Measurements from ENCODE around the gene NOX3.

The NOX3 gene

GRCh38 chr6:155442562-155442961 lies 13.1 kb downstream of the NOX3 start:
- DNase-seq (ENCODE audit: low read depth) = no peak
- TF ChIP-seq CTCF (IDR thresholded peaks at IDR 0.05; ENCODE audit: insufficient read depth, low read depth, low read length, missing control alignments) = no peak

GRCh38 chr6:155441112-155441465 lies 14.6 kb downstream of the NOX3 start:
- no peak for DNase-seq (ENCODE audit: low read depth)
- no peak overlapping the region for H3K4me3 ChIP-seq (ENCODE audit: low read length)
- TF ChIP-seq CTCF (IDR thresholded peaks at IDR 0.05; ENCODE audit: insufficient read depth, low read depth, low read length, missing control alignments) = no peak

More at GRCh38 chr6:155442562-155442961, 13.1 kb downstream of the NOX3 start:
- H3K4me3 ChIP-seq (ENCODE audit: low read length) = no peak overlapping the region

GRCh38 chr6:155440398-155441111 lies 15.1 kb downstream of the NOX3 start:
- no peak overlapping the region for H3K4me3 ChIP-seq (ENCODE audit: low read length)
- no peak for TF ChIP-seq CTCF (IDR thresholded peaks at IDR 0.05; ENCODE audit: insufficient read depth, low read depth, low read length, missing control alignments)
- DNase-seq (ENCODE audit: low read depth) = no peak

- TF ChIP-seq CTCF (IDR thresholded peaks at IDR 0.05; ENCODE audit: insufficient read depth, low read depth, low read length, missing control alignments) = no peak
- H3K4me3 ChIP-seq (ENCODE audit: low read length) = no peak overlapping the region
- no peak for DNase-seq (ENCODE audit: low read depth)
These were observed 16.3 kb downstream of the NOX3 start for GRCh38 chr6:155439376-155439775.

- no peak for TF ChIP-seq CTCF (IDR thresholded peaks at IDR 0.05; ENCODE audit: insufficient read depth, low read depth, low read length, missing control alignments)
- no peak overlapping the region for H3K4me3 ChIP-seq (ENCODE audit: low read length)
- DNase-seq (ENCODE audit: low read depth) = no peak
These were observed 18.5 kb downstream of the NOX3 start for GRCh38 chr6:155436981-155437749.

GRCh38 chr6:155434829-155435423 lies 20.7 kb downstream of the NOX3 start:
- H3K4me3 ChIP-seq (ENCODE audit: low read length) = no peak overlapping the region
- TF ChIP-seq CTCF (IDR thresholded peaks at IDR 0.05; ENCODE audit: insufficient read depth, low read depth, low read length, missing control alignments) = no peak
- no peak for DNase-seq (ENCODE audit: low read depth)
